Spleen (tissue), 7 donors: ENCODE data around the gene RNF146.
A peak's percentile ranks its signal among the peaks of the same experiment; 100 is the strongest.

Experiments
- POLR2A ChIP-seq, 3 donors: fragments of 450-650 bp; IDR thresholded peaks; one replicate each; pipeline ENCODE4 v1.5.1; 2017; ENCODE audit warnings: antibody characterized with exemption in 3 of 3, mild to moderate bottlenecking in 1 of 3
- POLR2AphosphoS5 ChIP-seq, 3 donors: sonication (generic); formaldehyde crosslinking; IDR thresholded peaks; one replicate each; pipeline ENCODE4 v1.5.1; 2017; ENCODE audit warnings: antibody characterized with exemption in 3 of 3
- TF ChIP-seq, protein P1 (sequence below), 11 experiments: fragments of 200-600 bp in 7 of 11; fragments of 450-650 bp in 4 of 11; sonication (generic) in 4 of 11; IDR thresholded peaks in 8 of 11; conservative IDR thresholded peaks in 3 of 11; 1 replicate in 7 of 11; 2 replicates in 4 of 11; pipeline versions ENCODE4 v1.4.0 to v1.8.0; 2016 to 2021; ENCODE audit warnings: antibody characterized with exemption in 11 of 11, inconsistent platforms in 4 of 11, mild to moderate bottlenecking in 1 of 11
- donor health status: DM: no; HTN: no; CAD: no; lungs with moderate emphysema.
- donor health status: DM: no; HTN: no; CAD: no.
- donor health status: DM: no; HTN: no; CAD: no.

GRCh38 chr6:127302728-127303660 lies 36.3 kb downstream of the RNF146 start:
- TF ChIP-seq, protein P1, sequence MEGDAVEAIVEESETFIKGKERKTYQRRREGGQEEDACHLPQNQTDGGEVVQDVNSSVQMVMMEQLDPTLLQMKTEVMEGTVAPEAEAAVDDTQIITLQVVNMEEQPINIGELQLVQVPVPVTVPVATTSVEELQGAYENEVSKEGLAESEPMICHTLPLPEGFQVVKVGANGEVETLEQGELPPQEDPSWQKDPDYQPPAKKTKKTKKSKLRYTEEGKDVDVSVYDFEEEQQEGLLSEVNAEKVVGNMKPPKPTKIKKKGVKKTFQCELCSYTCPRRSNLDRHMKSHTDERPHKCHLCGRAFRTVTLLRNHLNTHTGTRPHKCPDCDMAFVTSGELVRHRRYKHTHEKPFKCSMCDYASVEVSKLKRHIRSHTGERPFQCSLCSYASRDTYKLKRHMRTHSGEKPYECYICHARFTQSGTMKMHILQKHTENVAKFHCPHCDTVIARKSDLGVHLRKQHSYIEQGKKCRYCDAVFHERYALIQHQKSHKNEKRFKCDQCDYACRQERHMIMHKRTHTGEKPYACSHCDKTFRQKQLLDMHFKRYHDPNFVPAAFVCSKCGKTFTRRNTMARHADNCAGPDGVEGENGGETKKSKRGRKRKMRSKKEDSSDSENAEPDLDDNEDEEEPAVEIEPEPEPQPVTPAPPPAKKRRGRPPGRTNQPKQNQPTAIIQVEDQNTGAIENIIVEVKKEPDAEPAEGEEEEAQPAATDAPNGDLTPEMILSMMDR (IDR thresholded peaks at IDR 0.05 in 8 of 11, conservative IDR thresholded peaks at IDR 0.05 in 3 of 11) = peak; percentile 47 to 85 (median 76)
- no peak for TF ChIP-seq POLR2AphosphoS5 (IDR thresholded peaks at IDR 0.05)
- TF ChIP-seq POLR2A (IDR thresholded peaks at IDR 0.05) = no peak
